LNCAP (cell line): ENCODE measurements around the gene FRAS1.
A peak's percentile ranks its signal among the peaks of the same experiment; 100 is the strongest.

Experiments used
- TF ChIP-seq, protein P1 (sequence below): fragments of 450-650 bp; IDR thresholded peaks from 2 replicates; pipeline ENCODE4 v1.5.1; 2017; ENCODE audit warnings: mild to moderate bottlenecking

FRAS1 gene

GRCh38 chr4:78513411-78513975 is 456.4 kb downstream of the FRAS1 start:
- TF ChIP-seq, protein P1, sequence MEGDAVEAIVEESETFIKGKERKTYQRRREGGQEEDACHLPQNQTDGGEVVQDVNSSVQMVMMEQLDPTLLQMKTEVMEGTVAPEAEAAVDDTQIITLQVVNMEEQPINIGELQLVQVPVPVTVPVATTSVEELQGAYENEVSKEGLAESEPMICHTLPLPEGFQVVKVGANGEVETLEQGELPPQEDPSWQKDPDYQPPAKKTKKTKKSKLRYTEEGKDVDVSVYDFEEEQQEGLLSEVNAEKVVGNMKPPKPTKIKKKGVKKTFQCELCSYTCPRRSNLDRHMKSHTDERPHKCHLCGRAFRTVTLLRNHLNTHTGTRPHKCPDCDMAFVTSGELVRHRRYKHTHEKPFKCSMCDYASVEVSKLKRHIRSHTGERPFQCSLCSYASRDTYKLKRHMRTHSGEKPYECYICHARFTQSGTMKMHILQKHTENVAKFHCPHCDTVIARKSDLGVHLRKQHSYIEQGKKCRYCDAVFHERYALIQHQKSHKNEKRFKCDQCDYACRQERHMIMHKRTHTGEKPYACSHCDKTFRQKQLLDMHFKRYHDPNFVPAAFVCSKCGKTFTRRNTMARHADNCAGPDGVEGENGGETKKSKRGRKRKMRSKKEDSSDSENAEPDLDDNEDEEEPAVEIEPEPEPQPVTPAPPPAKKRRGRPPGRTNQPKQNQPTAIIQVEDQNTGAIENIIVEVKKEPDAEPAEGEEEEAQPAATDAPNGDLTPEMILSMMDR, result no peak

GRCh38 chr4:78517050-78517652 is 460.0 kb downstream of the FRAS1 start:
- TF ChIP-seq, protein P1, result peak; percentile 69

GRCh38 chr4:78518561-78518960 is 461.4 kb downstream of the FRAS1 start:
- TF ChIP-seq, protein P1, result no peak

GRCh38 chr4:78519962-78520361 is 462.8 kb downstream of the FRAS1 start:
- TF ChIP-seq, protein P1, result no peak

GRCh38 chr4:78520808-78521226 is 463.7 kb downstream of the FRAS1 start:
- TF ChIP-seq, protein P1, result no peak

GRCh38 chr4:78524009-78524408 is 466.9 kb downstream of the FRAS1 start:
- TF ChIP-seq, protein P1, result no peak

DNA sequence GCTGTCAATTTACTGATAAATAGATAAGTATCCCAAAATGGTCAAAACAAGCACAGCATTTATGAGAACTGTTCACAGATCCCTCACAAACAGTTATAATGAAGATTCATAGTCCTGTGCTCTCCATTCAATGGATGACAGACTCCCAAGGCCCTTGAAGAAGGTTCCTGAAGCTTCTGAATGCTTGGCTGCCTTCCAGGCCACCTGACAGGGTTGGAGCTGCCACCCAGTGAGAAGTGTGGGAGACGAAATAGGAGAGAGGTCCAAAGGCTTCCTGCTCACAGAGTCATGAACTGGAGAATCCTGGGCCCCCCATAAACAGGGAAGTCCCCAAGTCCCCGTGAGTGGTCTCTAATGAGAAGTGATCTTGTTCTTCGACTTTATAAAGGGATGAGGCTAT is 468.4 kb downstream of the FRAS1 start:
- TF ChIP-seq, protein P1, result no peak

- TF ChIP-seq, protein P1, result no peak
Measured at GRCh38 chr4:78527103-78527502, 470.0 kb downstream of the FRAS1 start.
